Cortex of kidney (tissue), 1 donor: ENCODE results near the gene RNMT.
A peak's percentile ranks its signal among the peaks of the same experiment; 100 is the strongest.
"Not testable (repeated sequence)": the region's sequence is repeated elsewhere in the genome, so short reads cannot be mapped to it uniquely, and the experiment has no call there.

ENCODE experiments used
- DNase-seq: peaks from one replicate; lab custom pipeline; 2025; lab: John Stamatoyannopoulos, UW

RNMT gene

DNA sequence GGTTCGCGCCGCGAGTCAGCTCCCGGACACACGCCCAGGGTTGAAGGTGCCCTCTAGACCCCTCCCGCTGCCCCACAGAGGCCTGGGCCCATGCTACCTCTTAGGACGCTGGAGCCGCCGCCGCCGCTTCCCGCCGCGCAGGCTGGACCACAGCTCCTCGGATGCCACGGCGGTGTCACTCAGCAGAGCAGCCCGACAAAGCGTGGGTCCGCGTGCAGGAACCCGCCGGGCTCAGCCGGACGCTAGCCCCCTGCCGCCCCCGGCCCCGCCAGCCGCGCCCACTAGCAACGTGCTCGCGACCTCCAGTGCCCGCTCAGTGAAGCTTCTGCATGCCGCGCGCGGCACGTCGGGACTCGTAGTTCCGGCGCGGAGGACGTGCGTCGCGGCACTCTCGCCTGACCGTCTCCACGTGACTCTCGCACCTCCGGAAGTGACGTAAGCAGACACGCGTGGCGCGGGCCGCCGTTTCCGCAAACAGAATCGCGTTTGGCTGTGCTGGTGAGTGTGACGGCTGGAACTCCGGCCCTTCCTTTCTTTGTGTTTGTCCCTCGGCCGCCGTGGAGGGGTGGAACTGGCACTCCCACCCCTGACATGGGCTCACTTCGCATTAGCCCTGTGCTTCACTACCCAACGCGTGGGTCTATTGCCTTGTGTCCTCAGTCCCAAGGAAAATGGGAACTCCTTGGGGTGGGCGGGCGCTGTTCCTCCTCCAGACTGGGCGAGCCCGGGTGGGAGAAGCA is at the start of gene RNMT, which contains the start of gene FAM210A:
Gene RNMT (plus strand): TSS at position 442 of the 740 bp plus-strand sequence. CDS start 4,845 bp downstream, outside the sequence.
Gene FAM210A (minus strand): TSS at position 327 of the 740 bp plus-strand sequence. CDS start 44,481 bp downstream, outside the sequence.
- DNase-seq = peak; percentile 62

DNA sequence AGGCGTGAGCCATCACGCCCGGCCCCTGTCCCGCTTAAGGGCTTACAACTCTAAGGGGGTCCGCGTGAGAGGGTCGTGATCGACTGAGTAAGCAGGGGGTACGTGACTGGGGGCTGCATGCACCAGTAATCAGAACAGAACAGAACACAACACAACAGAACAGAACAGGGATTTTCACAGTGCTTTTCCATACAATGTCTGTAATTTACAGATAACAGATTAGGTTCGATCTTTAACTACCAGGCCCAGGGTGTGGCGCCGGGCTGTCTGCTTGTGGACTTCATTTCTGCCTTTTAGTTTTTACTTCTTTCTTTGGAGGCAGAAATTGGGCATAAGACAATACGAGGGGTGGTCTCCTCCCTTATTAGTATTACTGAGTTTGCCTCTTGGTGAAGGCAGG is 49.1 kb upstream of the RNMT start:
- not testable (repeated sequence) for DNase-seq

DNA sequence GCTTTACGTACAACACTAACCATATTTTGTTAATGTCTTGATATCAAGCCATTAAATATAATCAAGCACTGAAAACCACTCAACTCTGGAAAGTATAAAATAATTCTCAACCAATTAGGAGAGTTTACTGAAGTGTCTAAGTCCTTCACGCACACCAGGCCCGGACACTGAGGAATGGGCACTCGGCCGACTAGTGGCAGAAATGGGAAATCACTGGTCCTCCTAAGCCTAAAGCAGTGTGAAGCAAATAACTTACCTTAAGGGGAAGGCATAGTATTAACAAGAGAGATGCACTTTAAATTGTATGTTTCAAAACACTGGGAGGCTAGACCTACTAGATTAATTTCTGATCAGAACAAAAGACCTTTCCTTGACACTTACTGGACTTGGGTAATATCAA is 45.9 kb upstream of the RNMT start:
- DNase-seq = no peak

DNA sequence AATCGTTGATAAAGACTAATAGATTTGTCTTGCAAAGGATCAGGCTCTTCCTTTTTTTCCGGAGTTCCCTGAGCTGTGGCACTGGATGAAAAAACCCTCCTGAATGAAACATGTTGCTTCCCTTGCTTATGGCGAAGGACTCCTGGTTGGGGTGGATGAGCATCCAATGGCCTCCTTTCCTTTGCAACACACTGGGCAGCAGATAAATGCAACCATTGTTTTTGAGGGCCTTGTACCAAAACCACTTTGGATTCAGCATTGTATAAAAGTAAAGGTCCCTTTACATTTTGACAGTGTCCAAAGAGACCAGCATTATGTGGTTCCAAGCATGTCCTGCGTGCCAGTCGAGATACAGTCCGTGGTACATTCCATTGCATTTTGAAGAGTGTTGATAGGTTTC is 44.8 kb upstream of the RNMT start:
- no peak for DNase-seq

DNA sequence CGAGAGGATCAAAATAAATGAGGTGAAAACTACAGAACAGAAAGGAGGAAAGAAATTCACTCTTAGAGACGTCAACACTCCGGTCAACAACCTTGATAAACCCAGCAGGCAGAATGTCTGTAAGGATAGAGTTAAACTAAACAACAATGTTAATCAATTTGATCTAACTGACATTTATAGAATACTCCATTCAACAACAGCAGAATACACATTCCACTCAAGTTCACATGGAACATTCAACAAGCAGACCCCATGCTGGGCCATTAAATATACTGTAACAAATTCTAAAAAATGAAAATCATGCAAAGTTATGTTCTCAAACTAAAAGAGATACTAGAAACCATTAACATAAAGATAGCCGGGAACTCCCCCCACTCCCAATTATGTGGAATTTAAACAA is 41.9 kb upstream of the RNMT start:
- no peak for DNase-seq

DNA sequence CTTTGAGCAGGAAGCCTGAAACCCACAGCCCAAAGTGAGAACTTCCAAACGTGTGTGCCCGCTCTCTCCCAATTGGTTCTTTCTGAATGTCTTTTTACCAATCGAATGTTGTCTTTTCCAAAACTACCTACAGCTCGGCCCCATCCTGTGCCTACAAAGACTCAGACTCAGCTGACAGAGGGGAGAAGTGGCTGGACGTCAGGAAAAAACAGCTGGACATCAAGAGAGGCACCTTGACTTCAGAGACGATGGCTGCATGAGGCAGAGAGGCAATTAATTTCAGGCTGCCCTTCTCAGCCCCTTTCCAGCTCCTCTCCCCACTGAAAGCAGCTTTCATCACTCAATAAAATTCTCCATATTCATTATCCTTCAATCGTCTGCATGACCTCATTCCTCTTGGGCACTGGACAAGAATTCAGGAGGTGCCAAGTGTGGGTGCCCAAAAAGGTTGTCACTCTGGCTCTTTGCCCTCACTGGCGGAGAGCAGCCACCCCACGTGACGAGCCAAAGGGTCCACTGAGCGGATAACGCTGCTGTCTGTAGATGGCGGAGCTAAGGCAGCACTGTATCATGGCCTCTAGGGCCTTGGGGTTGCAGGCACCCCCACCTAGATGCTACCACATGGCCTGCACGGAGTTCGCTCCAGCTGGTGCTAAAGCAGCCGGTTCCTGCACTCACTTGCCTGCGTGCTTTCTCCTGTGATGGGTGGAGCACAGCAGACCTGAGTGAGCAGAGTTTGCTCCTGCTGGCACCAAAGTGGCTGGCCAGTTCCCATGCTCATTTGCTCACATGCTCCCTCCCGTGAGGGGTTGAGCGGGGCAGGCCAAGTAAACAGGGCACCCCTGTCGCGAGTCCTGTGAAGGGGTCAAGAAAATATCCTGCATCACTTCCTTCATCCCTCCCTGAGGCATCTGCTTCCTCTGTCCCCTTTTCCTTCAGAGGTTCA is 38.0 kb upstream of the RNMT start:
- DNase-seq = no peak

DNA sequence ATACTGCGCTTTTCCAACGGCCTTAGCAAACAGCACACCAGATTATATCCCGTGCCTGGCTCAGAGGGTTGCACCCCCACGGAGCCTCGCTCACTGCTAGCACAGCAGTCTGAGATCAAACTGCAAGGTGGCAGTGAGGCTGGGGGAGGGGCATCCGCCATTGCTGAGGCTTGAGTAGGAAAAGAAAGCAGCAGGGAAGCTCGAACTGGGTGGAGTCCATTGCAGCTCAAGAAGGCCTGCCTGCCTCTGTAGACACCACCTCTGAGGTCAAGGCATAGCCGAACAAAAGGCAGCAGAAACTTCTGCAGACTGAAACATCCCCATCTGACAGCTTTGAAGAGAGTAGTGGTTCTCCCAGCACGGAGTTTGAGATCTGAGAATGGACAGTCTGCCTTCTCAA is 36.4 kb upstream of the RNMT start:
- not testable (repeated sequence) for DNase-seq

DNA sequence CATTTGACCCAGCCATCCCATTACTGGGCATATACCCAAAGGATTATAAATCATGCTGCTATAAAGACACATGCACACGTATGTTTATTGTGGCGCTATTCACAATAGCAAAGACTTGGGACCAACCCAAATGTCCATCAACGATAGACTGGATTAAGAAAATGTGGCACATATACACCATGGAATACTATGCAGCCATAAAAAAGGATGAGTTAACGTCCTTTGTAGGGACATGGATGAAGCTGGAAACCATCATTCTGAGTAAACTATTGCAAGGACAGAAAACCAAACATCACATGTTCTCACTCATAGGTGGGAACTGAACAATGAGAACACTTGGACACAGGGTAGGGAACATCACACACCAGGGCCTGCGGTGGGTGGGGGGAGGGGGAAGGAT is 31.1 kb upstream of the RNMT start:
- not testable (repeated sequence) for DNase-seq

DNA sequence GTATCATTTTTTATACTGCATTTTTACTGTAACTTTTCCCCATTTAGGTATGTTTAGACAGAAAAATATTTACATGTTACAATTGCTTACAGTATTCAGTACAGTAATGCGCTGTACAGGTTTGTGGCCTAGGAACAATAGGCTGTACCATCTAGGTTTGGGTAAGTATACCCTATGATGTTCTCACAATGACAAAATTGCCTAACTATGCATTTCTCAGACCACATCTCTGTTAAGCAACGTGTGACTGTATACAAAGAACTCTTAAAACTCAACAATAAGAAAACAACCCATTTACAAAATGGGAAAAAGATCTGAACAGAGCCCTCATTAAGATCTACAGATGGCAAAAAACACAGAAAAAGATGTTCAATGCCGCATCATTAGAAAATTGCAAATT is 29.5 kb upstream of the RNMT start:
- DNase-seq = no peak

DNA sequence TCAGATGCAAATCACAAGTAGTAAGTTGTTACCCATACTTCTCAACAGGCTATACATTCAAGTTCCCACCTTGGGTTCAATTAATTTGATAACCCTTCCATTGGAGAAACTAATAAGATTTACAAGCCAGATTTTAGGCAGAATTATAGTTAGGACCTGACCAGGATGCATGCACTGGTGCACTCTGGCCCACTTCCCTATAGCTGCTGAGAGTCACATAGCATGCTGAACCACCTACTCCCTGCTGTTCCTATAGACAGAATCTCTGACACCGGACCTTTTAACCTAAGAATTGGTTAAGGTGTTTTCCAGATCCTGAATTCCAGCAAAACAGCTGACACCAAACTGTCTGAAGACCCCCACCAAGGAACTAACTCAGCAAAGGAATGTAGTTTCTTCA is 26.3 kb upstream of the RNMT start:
- no peak for DNase-seq

DNA sequence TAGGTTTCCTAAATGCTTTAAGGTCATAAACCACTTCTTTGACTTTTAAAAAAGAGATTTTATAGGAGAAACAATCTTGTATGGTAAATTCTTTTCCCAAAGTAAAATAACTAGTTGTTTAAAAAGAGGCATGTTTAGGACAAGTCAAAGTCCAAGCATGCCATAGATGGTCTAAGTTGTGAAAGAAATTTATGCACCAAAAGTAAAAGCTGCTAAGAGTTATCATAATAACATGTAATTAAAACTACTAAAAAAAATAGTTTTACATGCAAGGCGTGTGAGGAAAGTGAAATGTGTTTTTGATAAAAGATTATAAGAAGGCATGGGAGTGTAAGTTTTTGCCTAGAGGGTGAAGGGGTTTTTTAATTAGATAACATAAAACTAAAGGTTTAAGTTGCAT is 22.6 kb upstream of the RNMT start:
- DNase-seq = no peak

DNA sequence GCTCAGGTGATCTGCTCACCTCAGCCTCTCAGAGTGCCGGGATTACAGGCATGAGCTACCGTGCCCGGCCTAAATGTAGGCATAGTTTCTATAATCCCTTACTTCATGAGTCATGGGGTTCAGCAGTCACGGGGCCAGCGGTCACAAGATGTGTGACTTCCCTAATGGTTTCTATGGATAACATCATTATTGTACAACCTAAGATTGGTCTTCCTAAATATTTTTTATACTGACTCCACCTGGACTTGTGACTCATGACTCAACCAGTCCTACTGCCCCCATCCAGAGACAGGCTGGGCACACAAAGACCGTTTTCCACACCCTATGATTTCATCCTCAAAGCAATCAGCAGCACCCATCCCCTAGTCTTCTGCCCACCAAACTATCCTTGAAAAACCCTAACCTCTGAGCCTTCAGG is 16.1 kb upstream of the RNMT start:
- no peak for DNase-seq

DNA sequence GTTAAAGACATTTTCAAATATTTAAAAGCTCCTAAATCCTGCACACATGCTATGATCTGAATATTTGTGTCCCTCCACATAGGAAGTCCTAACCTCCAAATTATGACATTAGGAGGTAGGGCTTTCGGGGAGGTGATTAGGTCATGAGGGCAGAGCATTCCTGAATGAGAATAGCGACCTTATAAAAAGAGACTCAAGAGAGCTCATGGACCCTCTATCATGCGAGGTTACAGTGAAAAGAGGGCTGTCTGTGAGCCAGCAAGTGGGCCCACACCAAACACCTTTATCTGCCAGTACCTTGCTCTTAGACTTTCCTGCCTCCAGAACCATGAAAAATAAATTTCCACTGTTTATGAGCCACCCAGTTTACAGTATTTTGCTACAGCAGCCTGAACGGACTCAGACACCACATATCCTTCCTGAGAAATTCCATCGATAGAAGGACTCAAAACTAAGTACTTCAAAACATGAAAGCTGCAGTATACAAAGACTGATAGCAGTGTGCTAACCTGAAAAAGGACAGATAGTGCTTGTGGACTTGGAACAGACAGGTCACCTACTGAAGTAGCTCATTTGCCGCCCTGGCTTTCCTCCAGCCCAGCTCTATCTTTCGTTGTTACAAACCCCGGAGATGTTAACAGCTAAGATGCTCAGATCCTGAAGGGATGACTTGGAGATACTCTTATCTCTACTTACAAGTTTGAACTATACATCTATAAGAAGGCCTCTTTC is 13.9 kb upstream of the RNMT start:
- DNase-seq = no peak

DNA sequence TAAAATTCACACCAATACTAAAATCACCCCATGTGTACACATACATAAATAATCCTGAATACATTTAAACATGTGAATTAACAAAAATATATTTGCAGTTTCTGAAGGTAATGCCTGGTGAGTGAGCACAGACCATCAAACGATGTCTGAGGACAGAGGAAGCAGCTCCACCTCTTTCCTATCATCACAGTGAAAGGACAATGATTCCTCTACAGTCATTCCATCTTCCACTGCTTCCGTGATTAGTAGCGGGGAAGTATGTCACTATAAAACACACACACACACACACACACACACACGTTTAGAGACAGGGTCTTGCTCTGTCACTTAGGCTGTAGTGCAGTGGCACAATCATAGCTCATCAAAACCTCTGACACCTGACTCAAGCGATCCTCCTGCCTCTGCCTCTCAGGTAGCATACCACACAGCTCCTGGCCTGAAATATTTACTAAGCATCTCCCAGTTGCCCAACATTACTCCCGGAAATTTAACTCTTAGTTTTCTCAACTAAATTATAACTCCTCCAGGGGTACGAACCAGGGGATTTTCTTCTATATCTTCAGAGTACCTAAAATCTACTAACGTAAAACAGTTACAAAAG is 12.9 kb upstream of the RNMT start:
- DNase-seq = no peak

DNA sequence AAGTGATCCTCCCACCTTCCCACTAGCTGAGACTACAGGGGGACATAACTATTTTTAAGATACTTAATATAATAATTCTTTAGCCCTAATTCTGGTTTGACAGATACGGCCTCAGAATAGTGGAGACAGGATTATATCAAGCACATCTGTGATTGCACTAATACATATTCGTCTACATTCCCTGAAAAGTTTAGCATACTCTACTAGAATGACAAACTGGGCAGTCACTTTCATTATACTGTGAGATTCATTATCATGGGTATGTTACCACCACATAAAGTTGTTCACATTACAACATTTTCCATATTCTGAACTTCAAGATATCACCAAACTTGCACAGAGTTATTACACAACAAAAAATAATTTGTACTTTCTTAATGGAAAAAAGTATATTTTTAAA is 11.1 kb upstream of the RNMT start:
- no peak for DNase-seq

DNA sequence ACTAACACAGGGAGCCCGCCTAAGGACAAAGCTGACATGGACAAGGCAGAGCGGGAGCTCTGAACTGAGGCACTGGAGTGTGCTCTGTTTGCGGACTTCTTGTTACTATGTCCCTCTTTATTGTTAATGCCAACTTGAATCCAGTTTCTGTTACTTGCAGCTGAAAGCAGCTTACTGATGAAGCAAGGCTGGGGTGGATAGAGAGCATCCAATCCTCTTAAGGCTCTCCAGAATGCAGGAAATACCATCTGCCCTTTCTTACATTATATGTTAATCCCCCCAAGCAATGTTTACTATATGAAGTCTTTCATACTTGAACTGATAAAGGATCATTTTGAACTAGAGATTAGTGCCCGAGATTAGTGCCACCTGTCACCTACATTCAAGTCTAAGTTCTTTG is 9.6 kb upstream of the RNMT start:
- no peak for DNase-seq

DNA sequence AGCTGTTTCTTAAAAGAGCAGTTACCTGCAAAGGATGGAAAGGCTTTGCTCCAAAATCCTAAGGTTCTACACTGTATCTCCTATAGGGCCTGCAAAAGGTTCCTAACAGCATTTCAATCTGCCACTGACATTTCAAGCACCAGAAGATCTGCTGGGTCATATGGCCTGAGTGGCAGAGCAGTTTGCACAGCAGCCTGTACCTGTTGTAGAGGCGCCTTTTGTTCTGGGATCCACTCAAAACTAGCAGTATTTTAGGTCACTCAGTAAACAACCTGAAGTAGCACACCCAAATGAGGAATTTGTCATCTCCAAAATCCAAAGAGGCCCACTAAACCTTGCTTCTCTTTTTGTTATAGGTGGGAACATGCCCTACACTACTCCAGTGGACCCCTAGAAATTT is 6.3 kb upstream of the RNMT start:
- no peak for DNase-seq

DNA sequence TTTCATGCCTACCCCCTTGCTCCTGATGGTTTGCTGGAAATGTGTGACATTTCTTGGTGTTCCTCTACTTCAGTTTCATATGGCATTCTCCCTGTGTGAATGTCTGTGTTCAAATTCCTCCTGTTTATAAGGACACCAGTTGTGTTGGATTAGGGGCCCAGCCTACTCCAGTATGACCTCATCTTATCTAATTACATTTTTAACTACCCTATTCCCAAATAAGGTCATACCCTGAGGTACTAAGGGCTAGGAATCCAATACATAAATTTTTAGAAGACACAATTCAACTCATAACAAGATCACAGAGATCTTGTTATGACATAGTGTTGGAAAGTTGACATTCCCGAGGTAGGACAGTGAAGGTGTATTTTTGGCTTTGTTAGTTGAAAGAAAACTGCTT is 5.6 kb upstream of the RNMT start:
- DNase-seq = no peak

DNA sequence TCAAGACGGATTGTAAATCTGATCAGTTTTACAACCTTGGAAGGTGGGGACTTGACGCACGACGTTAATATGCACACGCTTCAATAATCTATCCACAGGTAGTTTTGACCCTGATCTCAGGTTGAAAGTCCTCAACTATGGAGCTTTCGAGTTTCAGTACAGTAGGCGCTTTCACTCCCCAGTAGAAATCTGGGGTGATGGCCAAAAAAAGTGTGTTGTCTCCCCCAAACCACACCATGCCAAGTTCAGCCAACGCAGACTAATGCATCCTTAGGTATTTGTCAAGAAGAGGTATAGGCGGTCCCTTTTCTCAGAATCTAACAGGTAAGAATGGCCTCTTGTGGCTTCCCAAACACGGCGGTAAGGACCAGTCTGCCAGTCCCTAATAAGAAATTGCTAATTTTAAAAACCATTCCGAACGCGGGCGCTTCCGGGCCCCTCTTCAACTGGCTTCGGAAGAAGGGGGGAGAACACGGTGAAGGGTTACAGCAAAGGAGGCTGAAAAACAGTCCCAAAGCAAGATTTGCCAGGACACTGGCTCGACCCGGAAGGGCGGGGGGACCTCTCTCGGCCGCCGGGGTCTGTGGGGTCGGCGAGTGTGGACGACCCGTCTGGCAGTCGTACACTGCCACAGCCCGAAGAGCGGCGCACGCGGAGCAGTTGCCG is 774 bp upstream of the RNMT start:
- DNase-seq = no peak

DNA sequence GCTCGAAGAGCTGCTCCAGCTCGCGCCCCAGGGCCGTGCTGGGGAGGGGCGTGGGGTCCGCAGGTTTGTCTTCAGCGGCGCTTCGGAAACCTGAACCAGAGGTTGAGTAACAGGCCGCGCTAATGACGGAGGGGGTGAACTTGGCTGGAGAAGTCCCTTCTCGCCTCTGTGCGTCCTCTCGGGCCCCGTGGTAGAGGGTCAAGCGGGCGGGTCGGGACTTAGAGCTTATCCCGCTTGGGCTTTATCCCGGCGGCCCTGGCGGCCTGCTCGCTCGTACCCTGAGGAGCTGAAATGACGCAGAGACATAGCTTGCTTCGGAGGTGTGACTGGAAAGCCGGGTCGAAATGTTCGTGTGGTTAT is 479 bp downstream of the RNMT start:
- no peak for DNase-seq

DNA sequence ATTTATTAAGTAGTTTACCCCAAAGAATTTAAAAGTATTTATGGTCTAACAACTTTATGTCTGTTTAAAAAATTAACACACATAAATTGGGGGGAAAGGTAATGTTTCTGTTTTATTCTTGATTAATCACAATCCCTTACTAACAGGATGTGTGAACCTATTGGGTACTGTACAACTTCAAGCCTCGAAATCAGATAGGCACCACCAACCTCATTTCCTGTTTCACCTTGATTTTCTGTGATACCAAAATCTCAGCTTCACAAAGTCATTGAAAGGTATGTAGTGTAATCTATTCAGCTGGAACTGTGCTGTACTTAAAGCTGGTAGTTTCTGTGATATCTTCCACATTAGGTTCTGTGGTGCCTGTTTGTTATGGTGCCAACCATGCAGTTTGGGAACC is 4.0 kb downstream of the RNMT start:
- DNase-seq = no peak

DNA sequence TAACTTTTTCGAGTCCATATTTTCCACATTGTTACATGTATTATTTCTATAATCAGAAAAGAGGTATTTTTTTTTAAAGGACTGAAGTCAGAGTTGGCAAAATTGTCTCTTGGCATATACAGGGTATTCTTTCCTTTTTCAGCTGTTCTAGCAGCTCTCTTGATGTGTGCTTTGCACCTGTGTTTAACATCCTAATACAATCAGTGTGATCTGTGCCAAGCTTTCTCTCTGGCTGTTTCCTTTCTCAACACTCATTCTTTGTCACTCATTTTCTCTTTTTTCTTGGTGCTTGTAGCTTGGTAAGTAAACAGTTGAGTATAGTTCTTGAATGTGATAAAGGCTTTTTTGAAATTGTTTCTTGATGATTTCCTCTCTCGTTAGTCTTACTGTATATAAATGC is 9.2 kb downstream of the RNMT start:
- no peak for DNase-seq
